Measurements from ENCODE around the gene CHRM1.

CHRM1 gene

GRCh38 chr11:62918531-62918930, 2.6 kb downstream of the CHRM1 start:
- H3K9me3 Mint-ChIP-seq (ENCODE audit: low read depth) = no peaks in the 10 kb centered on the region
- peaks cover 3% of the 10 kb centered on the region for H3K27me3 Mint-ChIP-seq
- no peak overlapping the region for H3K27ac Mint-ChIP-seq
- no peak overlapping the region for H3K4me3 Mint-ChIP-seq
- H3K4me1 Mint-ChIP-seq (ENCODE audit: low read depth) = peaks cover 6% of the 10 kb centered on the region
- H3K36me3 Mint-ChIP-seq = no peaks in the 10 kb centered on the region

- no peak overlapping the region for H3K27ac Mint-ChIP-seq
- peaks cover 3% of the 10 kb centered on the region for H3K4me1 Mint-ChIP-seq (ENCODE audit: low read depth)
- no peaks in the 10 kb centered on the region for H3K9me3 Mint-ChIP-seq (ENCODE audit: low read depth)
- peaks cover 3% of the 10 kb centered on the region for H3K27me3 Mint-ChIP-seq
- H3K36me3 Mint-ChIP-seq = no peaks in the 10 kb centered on the region
- no peak overlapping the region for H3K4me3 Mint-ChIP-seq
Measured at GRCh38 chr11:62917906-62918502, 3.2 kb downstream of the CHRM1 start.

GRCh38 chr11:62914416-62914815, 6.7 kb downstream of the CHRM1 start:
- Mint-ChIP-seq H3K9me3 (ENCODE audit: low read depth) (no peaks in the 10 kb centered on the region), H3K4me3 (no peak overlapping the region), H3K4me1 (ENCODE audit: low read depth) (no peaks in the 10 kb centered on the region), H3K36me3 (no peaks in the 10 kb centered on the region), H3K27me3 (no peaks in the 10 kb centered on the region), H3K27ac (no peak overlapping the region)

GRCh38 chr11:62912268-62912667, 8.9 kb downstream of the CHRM1 start:
- Mint-ChIP-seq H3K27ac (no peak overlapping the region), H3K9me3 (ENCODE audit: low read depth) (no peaks in the 10 kb centered on the region), H3K27me3 (no peaks in the 10 kb centered on the region), H3K4me1 (ENCODE audit: low read depth) (no peaks in the 10 kb centered on the region), H3K4me3 (no peak overlapping the region), H3K36me3 (no peaks in the 10 kb centered on the region)

- no peaks in the 10 kb centered on the region for H3K27me3 Mint-ChIP-seq
- no peaks in the 10 kb centered on the region for H3K4me1 Mint-ChIP-seq (ENCODE audit: low read depth)
- no peak overlapping the region for H3K27ac Mint-ChIP-seq
- H3K4me3 Mint-ChIP-seq = no peak overlapping the region
- no peaks in the 10 kb centered on the region for H3K36me3 Mint-ChIP-seq
- no peaks in the 10 kb centered on the region for H3K9me3 Mint-ChIP-seq (ENCODE audit: low read depth)
Measured at GRCh38 chr11:62911137-62912130, 9.7 kb downstream of the CHRM1 start.

GRCh38 chr11:62910141-62910882, 10.9 kb downstream of the CHRM1 start:
- H3K27me3 Mint-ChIP-seq = peaks cover 3% of the 10 kb centered on the region
- H3K4me3 Mint-ChIP-seq = no peak overlapping the region
- no peak overlapping the region for H3K27ac Mint-ChIP-seq
- no peaks in the 10 kb centered on the region for H3K36me3 Mint-ChIP-seq
- no peaks in the 10 kb centered on the region for H3K9me3 Mint-ChIP-seq (ENCODE audit: low read depth)
- H3K4me1 Mint-ChIP-seq (ENCODE audit: low read depth) = peaks cover under 1% of the 10 kb centered on the region

- H3K36me3 Mint-ChIP-seq = no peaks in the 10 kb centered on the region
- H3K4me3 Mint-ChIP-seq = no peak overlapping the region
- peaks cover 5% of the 10 kb centered on the region for H3K27me3 Mint-ChIP-seq
- H3K9me3 Mint-ChIP-seq (ENCODE audit: low read depth) = no peaks in the 10 kb centered on the region
- no peak overlapping the region for H3K27ac Mint-ChIP-seq
- peaks cover 2% of the 10 kb centered on the region for H3K4me1 Mint-ChIP-seq (ENCODE audit: low read depth)
Measured at GRCh38 chr11:62909107-62909894, 11.9 kb downstream of the CHRM1 start.

- Mint-ChIP-seq H3K4me3 (no peak overlapping the region), H3K9me3 (ENCODE audit: low read depth) (no peaks in the 10 kb centered on the region), H3K36me3 (no peaks in the 10 kb centered on the region), H3K27me3 (peaks cover 5% of the 10 kb centered on the region), H3K4me1 (ENCODE audit: low read depth) (peaks cover 2% of the 10 kb centered on the region), H3K27ac (no peak overlapping the region)
Measured at GRCh38 chr11:62908468-62909072, 12.6 kb downstream of the CHRM1 start.

- no peak overlapping the region for H3K4me3 Mint-ChIP-seq
- no peaks in the 10 kb centered on the region for H3K9me3 Mint-ChIP-seq (ENCODE audit: low read depth)
- H3K27ac Mint-ChIP-seq = no peak overlapping the region
- no peaks in the 10 kb centered on the region for H3K36me3 Mint-ChIP-seq
- H3K4me1 Mint-ChIP-seq (ENCODE audit: low read depth) = peaks cover 16% of the 10 kb centered on the region
- H3K27me3 Mint-ChIP-seq = peaks cover 5% of the 10 kb centered on the region
Measured at GRCh38 chr11:62905927-62906531, 15.1 kb downstream of the CHRM1 start.

- Mint-ChIP-seq H3K27me3 (peaks cover 5% of the 10 kb centered on the region), H3K4me1 (ENCODE audit: low read depth) (peaks cover 16% of the 10 kb centered on the region), H3K9me3 (ENCODE audit: low read depth) (no peaks in the 10 kb centered on the region), H3K36me3 (no peaks in the 10 kb centered on the region), H3K27ac (no peak overlapping the region), H3K4me3 (no peak overlapping the region)
Measured at GRCh38 chr11:62905296-62905695, 15.9 kb downstream of the CHRM1 start.

GRCh38 chr11:62902932-62903331, 18.2 kb downstream of the CHRM1 start:
- H3K27me3 Mint-ChIP-seq = peaks cover 7% of the 10 kb centered on the region
- no peaks in the 10 kb centered on the region for H3K36me3 Mint-ChIP-seq
- no peaks in the 10 kb centered on the region for H3K9me3 Mint-ChIP-seq (ENCODE audit: low read depth)
- no peak overlapping the region for H3K4me3 Mint-ChIP-seq
- no peak overlapping the region for H3K27ac Mint-ChIP-seq
- H3K4me1 Mint-ChIP-seq (ENCODE audit: low read depth) = peaks cover 16% of the 10 kb centered on the region

- peaks cover 10% of the 10 kb centered on the region for H3K27me3 Mint-ChIP-seq
- peaks cover 12% of the 10 kb centered on the region for H3K4me1 Mint-ChIP-seq (ENCODE audit: low read depth)
- no peak overlapping the region for H3K27ac Mint-ChIP-seq
- H3K36me3 Mint-ChIP-seq = no peaks in the 10 kb centered on the region
- no peak overlapping the region for H3K4me3 Mint-ChIP-seq
- H3K9me3 Mint-ChIP-seq (ENCODE audit: low read depth) = no peaks in the 10 kb centered on the region
Measured at GRCh38 chr11:62898027-62898426, 23.1 kb downstream of the CHRM1 start.

- no peak overlapping the region for H3K27ac Mint-ChIP-seq
- H3K4me1 Mint-ChIP-seq (ENCODE audit: low read depth) = peaks cover 5% of the 10 kb centered on the region
- H3K4me3 Mint-ChIP-seq = no peak overlapping the region
- no peaks in the 10 kb centered on the region for H3K36me3 Mint-ChIP-seq
- no peaks in the 10 kb centered on the region for H3K9me3 Mint-ChIP-seq (ENCODE audit: low read depth)
- H3K27me3 Mint-ChIP-seq = peaks cover 10% of the 10 kb centered on the region
Measured at GRCh38 chr11:62897311-62897710, 23.9 kb downstream of the CHRM1 start.

GRCh38 chr11:62896049-62896448, 25.1 kb downstream of the CHRM1 start:
- Mint-ChIP-seq H3K4me3 (no peak overlapping the region), H3K4me1 (ENCODE audit: low read depth) (peaks cover 3% of the 10 kb centered on the region), H3K36me3 (no peaks in the 10 kb centered on the region), H3K9me3 (ENCODE audit: low read depth) (no peaks in the 10 kb centered on the region), H3K27me3 (peaks cover 10% of the 10 kb centered on the region), H3K27ac (no peak overlapping the region)
